HG03066 (cell line): ENCODE results near the gene ENOX1.
"Not testable (repeated sequence)": the region's sequence is repeated elsewhere in the genome, so short reads cannot be mapped to it uniquely, and the experiment has no call there.

Source experiments
- ATAC-seq: cut with Tn5 transposase; IDR thresholded peaks from one replicate; pipeline ENCODE4 v1.9.1; 2021; ENCODE audit warnings: low read depth; ENCODE audit not compliant: unreplicated experiment

ENOX1 gene

GRCh38 chr13:43364210-43365038, 422.3 kb downstream of the ENOX1 start:
- ATAC-seq = no peak

- no peak for ATAC-seq
Observed at GRCh38 chr13:43363156-43363953, 423.4 kb downstream of the ENOX1 start.

- no peak for ATAC-seq
Observed at GRCh38 chr13:43362556-43362955, 424.2 kb downstream of the ENOX1 start.

- ATAC-seq = no peak
Observed at GRCh38 chr13:43360892-43361610, 425.7 kb downstream of the ENOX1 start.

GRCh38 chr13:43360171-43360570, 426.6 kb downstream of the ENOX1 start:
- ATAC-seq = no peak

- ATAC-seq = no peak
Observed at GRCh38 chr13:43359536-43359935, 427.2 kb downstream of the ENOX1 start.

GRCh38 chr13:43357564-43357963, 429.2 kb downstream of the ENOX1 start:
- no peak for ATAC-seq

GRCh38 chr13:43356567-43356966, 430.2 kb downstream of the ENOX1 start:
- no peak for ATAC-seq

GRCh38 chr13:43355774-43356173, 431.0 kb downstream of the ENOX1 start:
- no peak for ATAC-seq

GRCh38 chr13:43354153-43354945, 432.4 kb downstream of the ENOX1 start:
- no peak for ATAC-seq

- ATAC-seq = no peak
Observed at GRCh38 chr13:43353631-43354030, 433.1 kb downstream of the ENOX1 start.

- ATAC-seq = not testable (repeated sequence)
Observed at GRCh38 chr13:43351612-43352011, 435.2 kb downstream of the ENOX1 start.

- ATAC-seq = no peak
Observed at GRCh38 chr13:43348397-43348796, 438.4 kb downstream of the ENOX1 start.

- ATAC-seq = no peak
Observed at GRCh38 chr13:43347877-43348276, 438.9 kb downstream of the ENOX1 start.

GRCh38 chr13:43346427-43346826, 440.3 kb downstream of the ENOX1 start:
- no peak for ATAC-seq

- no peak for ATAC-seq
Observed at GRCh38 chr13:43343645-43344044, 443.1 kb downstream of the ENOX1 start.

GRCh38 chr13:43339805-43340550, 446.8 kb downstream of the ENOX1 start:
- no peak for ATAC-seq

- no peak for ATAC-seq
Observed at GRCh38 chr13:43339145-43339804, 447.5 kb downstream of the ENOX1 start.

GRCh38 chr13:43335764-43336163, 451.0 kb downstream of the ENOX1 start:
- no peak for ATAC-seq
